T-helper 1 cell treated with Interleukin-12 subunit alpha and Interleukin-12 subunit beta and Interleukin-4 antibody, amounts not matched to agents 30 μg/mL and 1 μg/mL, for 36 hours (primary cell): Measurements from ENCODE around the gene SND1.

Experiments used
- H3K27ac Mint-ChIP-seq: one replicate; pipeline ENCODE4 v1.8.0; 2021; ENCODE audit warnings: mild to moderate bottlenecking, mixed read lengths
- H3K27me3 Mint-ChIP-seq: one replicate; pipeline ENCODE4 v1.8.0; 2021; ENCODE audit warnings: low read depth, mixed read lengths
- H3K36me3 Mint-ChIP-seq: one replicate; pipeline ENCODE4 v1.8.0; 2021; ENCODE audit warnings: low read depth, mixed read lengths
- H3K4me1 Mint-ChIP-seq: one replicate; pipeline ENCODE4 v1.8.0; 2021; ENCODE audit warnings: low read depth, mixed read lengths
- H3K4me3 Mint-ChIP-seq: one replicate; pipeline ENCODE4 v1.8.0; 2021; ENCODE audit warnings: mild to moderate bottlenecking, moderate library complexity, mixed read lengths
- H3K9me3 Mint-ChIP-seq: one replicate; pipeline ENCODE4 v1.8.0; 2021; ENCODE audit warnings: mixed read lengths

SND1 gene

GRCh38 chr7:128071801-128072200 is 419.8 kb downstream of the SND1 start:
- Mint-ChIP-seq H3K27ac (no peak overlapping the region), H3K27me3 (no peaks in the 10 kb centered on the region), H3K36me3 (no peaks in the 10 kb centered on the region), H3K4me3 (no peak overlapping the region), H3K4me1 (peaks cover 8% of the 10 kb centered on the region), H3K9me3 (no peaks in the 10 kb centered on the region)

- H3K27ac Mint-ChIP-seq = no peak overlapping the region
- H3K27me3 Mint-ChIP-seq = no peaks in the 10 kb centered on the region
- no peaks in the 10 kb centered on the region for H3K9me3 Mint-ChIP-seq
- no peaks in the 10 kb centered on the region for H3K36me3 Mint-ChIP-seq
- peaks cover 7% of the 10 kb centered on the region for H3K4me1 Mint-ChIP-seq
- no peak overlapping the region for H3K4me3 Mint-ChIP-seq
Measured at GRCh38 chr7:128073671-128074310, 421.8 kb downstream of the SND1 start.

- no peaks in the 10 kb centered on the region for H3K27me3 Mint-ChIP-seq
- no peak overlapping the region for H3K4me3 Mint-ChIP-seq
- no peak overlapping the region for H3K27ac Mint-ChIP-seq
- no peaks in the 10 kb centered on the region for H3K36me3 Mint-ChIP-seq
- H3K9me3 Mint-ChIP-seq = no peaks in the 10 kb centered on the region
- H3K4me1 Mint-ChIP-seq = peaks cover 7% of the 10 kb centered on the region
Measured at GRCh38 chr7:128074336-128074735, 422.3 kb downstream of the SND1 start.

GRCh38 chr7:128074736-128075135 is 422.7 kb downstream of the SND1 start:
- Mint-ChIP-seq H3K4me3 (no peak overlapping the region), H3K27ac (no peak overlapping the region), H3K36me3 (no peaks in the 10 kb centered on the region), H3K27me3 (no peaks in the 10 kb centered on the region), H3K9me3 (no peaks in the 10 kb centered on the region), H3K4me1 (peaks cover 7% of the 10 kb centered on the region)

GRCh38 chr7:128075242-128076095 is 423.5 kb downstream of the SND1 start:
- Mint-ChIP-seq H3K9me3 (no peaks in the 10 kb centered on the region), H3K27me3 (no peaks in the 10 kb centered on the region), H3K27ac (no peak overlapping the region), H3K36me3 (no peaks in the 10 kb centered on the region), H3K4me3 (no peak overlapping the region), H3K4me1 (peaks cover 7% of the 10 kb centered on the region)

- H3K4me3 Mint-ChIP-seq = no peak overlapping the region
- H3K9me3 Mint-ChIP-seq = no peaks in the 10 kb centered on the region
- peaks cover 2% of the 10 kb centered on the region for H3K4me1 Mint-ChIP-seq
- no peaks in the 10 kb centered on the region for H3K27me3 Mint-ChIP-seq
- no peak overlapping the region for H3K27ac Mint-ChIP-seq
- no peaks in the 10 kb centered on the region for H3K36me3 Mint-ChIP-seq
Measured at GRCh38 chr7:128076196-128076795, 424.3 kb downstream of the SND1 start.

GRCh38 chr7:128076796-128077271 is 424.8 kb downstream of the SND1 start:
- no peaks in the 10 kb centered on the region for H3K27me3 Mint-ChIP-seq
- H3K27ac Mint-ChIP-seq = no peak overlapping the region
- no peaks in the 10 kb centered on the region for H3K9me3 Mint-ChIP-seq
- H3K36me3 Mint-ChIP-seq = no peaks in the 10 kb centered on the region
- no peaks in the 10 kb centered on the region for H3K4me1 Mint-ChIP-seq
- H3K4me3 Mint-ChIP-seq = no peak overlapping the region

- Mint-ChIP-seq H3K27me3 (no peaks in the 10 kb centered on the region), H3K4me1 (no peaks in the 10 kb centered on the region), H3K36me3 (no peaks in the 10 kb centered on the region), H3K27ac (no peak overlapping the region), H3K4me3 (no peak overlapping the region), H3K9me3 (no peaks in the 10 kb centered on the region)
Measured at GRCh38 chr7:128078309-128078708, 426.3 kb downstream of the SND1 start.

GRCh38 chr7:128080169-128080568 is 428.2 kb downstream of the SND1 start:
- H3K36me3 Mint-ChIP-seq = no peaks in the 10 kb centered on the region
- H3K27ac Mint-ChIP-seq = no peak overlapping the region
- no peaks in the 10 kb centered on the region for H3K4me1 Mint-ChIP-seq
- H3K9me3 Mint-ChIP-seq = no peaks in the 10 kb centered on the region
- no peaks in the 10 kb centered on the region for H3K27me3 Mint-ChIP-seq
- H3K4me3 Mint-ChIP-seq = no peak overlapping the region

GRCh38 chr7:128081351-128081750 is 429.4 kb downstream of the SND1 start:
- H3K36me3 Mint-ChIP-seq = peaks cover 1% of the 10 kb centered on the region
- no peaks in the 10 kb centered on the region for H3K27me3 Mint-ChIP-seq
- H3K9me3 Mint-ChIP-seq = no peaks in the 10 kb centered on the region
- no peaks in the 10 kb centered on the region for H3K4me1 Mint-ChIP-seq
- H3K27ac Mint-ChIP-seq = no peak overlapping the region
- H3K4me3 Mint-ChIP-seq = no peak overlapping the region

GRCh38 chr7:128081808-128082207 is 429.8 kb downstream of the SND1 start:
- H3K9me3 Mint-ChIP-seq = no peaks in the 10 kb centered on the region
- no peaks in the 10 kb centered on the region for H3K4me1 Mint-ChIP-seq
- H3K4me3 Mint-ChIP-seq = no peak overlapping the region
- no peak overlapping the region for H3K27ac Mint-ChIP-seq
- H3K27me3 Mint-ChIP-seq = no peaks in the 10 kb centered on the region
- peaks cover 1% of the 10 kb centered on the region for H3K36me3 Mint-ChIP-seq

- peaks cover 3% of the 10 kb centered on the region for H3K36me3 Mint-ChIP-seq
- no peak overlapping the region for H3K27ac Mint-ChIP-seq
- H3K4me1 Mint-ChIP-seq = no peaks in the 10 kb centered on the region
- H3K9me3 Mint-ChIP-seq = no peaks in the 10 kb centered on the region
- no peak overlapping the region for H3K4me3 Mint-ChIP-seq
- H3K27me3 Mint-ChIP-seq = no peaks in the 10 kb centered on the region
Measured at GRCh38 chr7:128082431-128082830, 430.4 kb downstream of the SND1 start.

- Mint-ChIP-seq H3K9me3 (no peaks in the 10 kb centered on the region), H3K4me3 (no peak overlapping the region), H3K4me1 (peaks cover 2% of the 10 kb centered on the region), H3K27ac (no peak overlapping the region), H3K36me3 (peaks cover 12% of the 10 kb centered on the region), H3K27me3 (no peaks in the 10 kb centered on the region)
Measured at GRCh38 chr7:128084896-128085608, 433.1 kb downstream of the SND1 start.

- Mint-ChIP-seq H3K27ac (no peak overlapping the region), H3K4me1 (peaks cover 2% of the 10 kb centered on the region), H3K4me3 (no peak overlapping the region), H3K27me3 (no peaks in the 10 kb centered on the region), H3K36me3 (peaks cover 26% of the 10 kb centered on the region), H3K9me3 (no peaks in the 10 kb centered on the region)
Measured at GRCh38 chr7:128090492-128090891, 438.5 kb downstream of the SND1 start.
